Measurements from ENCODE around the gene BNIP5.
A peak's percentile ranks its signal among the peaks of the same experiment; 100 is the strongest.

The BNIP5 gene, protein sequence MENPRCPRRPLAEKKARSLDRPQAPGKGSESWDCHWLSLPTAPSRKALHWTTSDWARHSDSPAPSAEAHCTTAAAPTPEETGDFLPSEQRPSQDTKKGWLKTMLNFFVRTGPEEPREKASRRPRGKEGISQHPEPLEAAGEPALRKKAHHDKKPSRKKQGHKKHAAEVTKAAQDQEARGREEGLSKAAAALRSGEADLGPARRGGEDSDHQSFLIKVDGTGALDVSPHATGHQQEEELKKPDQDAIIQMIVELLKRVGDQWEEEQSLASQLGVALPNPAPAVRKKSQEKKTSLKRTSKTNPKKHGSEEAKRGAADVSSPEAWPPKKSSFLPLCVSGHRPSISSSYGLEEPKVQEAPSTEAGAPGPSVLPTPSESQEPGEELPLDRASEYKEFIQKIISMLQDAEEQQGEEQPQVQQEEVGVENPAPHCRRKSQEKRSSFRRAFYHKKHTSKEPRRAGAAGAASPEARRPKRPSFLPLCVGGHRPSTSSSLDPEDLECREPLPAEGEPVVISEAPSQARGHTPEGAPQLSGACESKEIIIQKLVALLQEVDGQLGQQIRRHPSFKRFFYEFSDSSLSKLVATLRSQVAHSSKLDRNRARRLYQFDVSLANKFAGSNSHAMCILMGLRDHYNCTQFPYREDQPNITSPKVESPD

DNA sequence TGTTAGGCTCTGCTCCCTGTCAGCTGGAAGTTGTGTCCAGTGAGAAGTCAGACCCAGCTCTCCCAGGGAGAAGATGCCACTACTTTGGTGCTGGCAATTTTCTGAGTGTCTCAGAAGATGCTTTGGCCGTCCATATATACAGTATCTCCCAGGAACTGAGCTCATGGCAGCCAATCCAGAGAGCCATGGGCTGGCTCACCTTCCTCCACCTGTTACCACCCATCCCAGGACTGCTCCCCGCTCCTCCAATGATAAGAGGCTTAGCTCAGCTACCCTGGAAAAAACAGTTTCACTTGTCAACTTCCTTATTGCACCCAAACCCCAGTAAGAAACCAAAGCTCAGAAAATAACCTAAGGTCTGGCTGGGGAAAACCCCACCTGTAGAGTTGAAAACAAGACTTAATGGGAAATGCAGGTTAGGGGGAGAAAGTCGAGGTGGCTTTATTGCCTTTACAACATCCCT, at the start of gene BNIP5:
BNIP5 (minus strand) TSS at position 110 of the 463 bp plus-strand sequence. CDS start 6,198 bp downstream, outside the sequence.
- no peak for DNase-seq (ENCODE audit: low read depth)

GRCh38 chr6:36384095-36384494, 47.4 kb upstream of the BNIP5 start:
- no peak for DNase-seq (ENCODE audit: low read depth)

DNA sequence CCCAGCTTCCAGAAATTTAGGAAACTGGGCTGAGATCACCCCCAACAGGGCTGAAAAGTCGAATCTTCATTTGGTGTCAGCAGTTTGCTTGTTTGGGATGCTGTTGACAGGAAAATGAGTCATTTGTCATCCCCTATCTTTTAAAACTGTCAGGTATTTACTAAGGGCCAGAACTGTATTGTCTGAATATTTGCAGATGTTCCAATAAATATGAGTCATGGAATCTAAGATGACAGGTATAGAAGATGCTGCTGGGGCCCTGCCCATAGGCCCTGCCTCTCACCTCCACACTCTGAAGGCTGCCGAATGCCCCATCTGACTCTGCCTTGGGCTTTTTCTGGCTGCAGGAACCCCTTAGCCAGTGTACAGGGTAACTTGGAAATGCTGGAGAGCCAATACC, 46.9 kb upstream of the BNIP5 start:
- DNase-seq (ENCODE audit: low read depth), result no peak

DNA sequence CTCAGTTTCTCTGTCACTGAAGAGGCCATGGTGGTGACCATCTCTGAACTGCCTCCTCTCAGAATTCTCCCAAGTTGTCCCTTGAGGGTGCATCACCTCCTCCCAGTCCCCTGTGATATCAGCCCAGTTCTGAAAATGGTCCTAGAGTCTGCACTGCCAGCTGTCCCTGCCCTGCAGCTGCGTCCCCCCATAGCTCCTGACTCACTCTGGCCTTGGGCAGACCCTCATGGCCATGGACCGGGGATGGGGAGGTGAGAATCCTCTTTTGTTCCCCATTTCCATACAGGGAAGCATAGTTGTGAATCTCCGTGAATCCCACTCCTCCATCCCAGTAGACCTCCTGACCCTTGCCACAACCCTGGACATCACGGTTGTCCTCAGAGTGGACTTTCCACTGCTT, 46.3 kb upstream of the BNIP5 start:
- no peak for DNase-seq (ENCODE audit: low read depth)

DNA sequence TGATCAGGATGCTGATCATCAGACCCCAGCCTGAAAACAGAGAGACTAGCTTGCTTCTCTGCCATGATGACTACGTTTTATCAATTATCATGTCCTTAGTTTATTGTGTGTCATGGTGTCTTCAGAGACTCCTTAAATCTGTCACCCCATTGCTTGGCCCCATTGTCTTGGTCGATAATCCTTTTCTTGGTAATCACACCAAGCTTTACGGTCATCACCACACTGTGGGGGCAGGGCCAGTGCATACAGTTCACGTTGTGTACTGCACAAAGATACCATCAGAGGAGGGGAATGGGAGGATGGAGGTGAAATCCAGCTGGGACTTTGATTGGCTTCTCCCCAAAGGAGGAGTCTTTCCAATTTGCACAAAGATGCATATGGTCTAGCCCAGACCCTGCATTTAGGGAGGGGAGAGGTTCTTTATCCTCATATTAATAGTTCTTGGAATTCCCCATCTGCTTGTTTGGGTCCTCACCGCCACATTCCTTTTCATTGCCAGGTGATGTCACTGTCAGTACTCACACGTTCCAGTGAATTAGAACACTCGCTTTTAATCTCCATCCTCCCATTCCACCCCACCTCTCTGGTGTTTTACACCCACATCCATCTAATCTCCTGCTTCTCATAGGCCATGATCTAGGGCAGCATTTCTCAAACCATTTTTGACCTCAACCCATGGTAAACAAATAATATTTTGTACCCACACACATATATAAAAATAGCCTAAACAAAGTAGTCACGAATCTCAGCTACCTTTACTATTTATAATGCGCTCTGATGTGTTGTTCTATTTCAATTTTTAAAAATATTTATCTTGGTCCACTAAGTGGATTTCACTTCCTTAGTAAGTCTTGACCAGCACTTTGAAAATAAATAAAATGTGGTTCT, 45.1 kb upstream of the BNIP5 start:
- no peak for DNase-seq (ENCODE audit: low read depth)

- DNase-seq (ENCODE audit: low read depth), result no peak
Observed at GRCh38 chr6:36380166-36380565, 43.5 kb upstream of the BNIP5 start.

DNA sequence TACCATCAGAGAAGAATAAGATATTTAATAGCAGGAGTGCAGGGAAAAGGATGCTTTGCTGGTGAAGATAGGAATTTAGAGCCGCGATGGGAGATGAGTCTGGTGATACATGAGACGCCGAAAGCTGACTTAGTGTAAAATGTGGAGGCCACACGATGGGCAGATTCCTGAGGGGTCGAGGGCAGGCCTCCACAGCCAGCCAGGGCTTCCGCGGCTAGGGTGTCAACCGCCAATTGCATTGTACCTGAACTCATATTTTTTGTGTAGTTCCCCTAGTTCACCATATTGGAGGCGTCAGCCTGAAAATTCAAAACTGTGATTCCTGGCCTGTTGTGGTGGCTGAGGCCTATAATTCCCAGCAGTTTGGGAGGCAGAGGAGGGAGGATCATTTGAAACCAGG, 42.2 kb upstream of the BNIP5 start:
- DNase-seq (ENCODE audit: low read depth), result no peak

- DNase-seq (ENCODE audit: low read depth), result no peak
Observed at GRCh38 chr6:36378243-36378920, 41.7 kb upstream of the BNIP5 start.

DNA sequence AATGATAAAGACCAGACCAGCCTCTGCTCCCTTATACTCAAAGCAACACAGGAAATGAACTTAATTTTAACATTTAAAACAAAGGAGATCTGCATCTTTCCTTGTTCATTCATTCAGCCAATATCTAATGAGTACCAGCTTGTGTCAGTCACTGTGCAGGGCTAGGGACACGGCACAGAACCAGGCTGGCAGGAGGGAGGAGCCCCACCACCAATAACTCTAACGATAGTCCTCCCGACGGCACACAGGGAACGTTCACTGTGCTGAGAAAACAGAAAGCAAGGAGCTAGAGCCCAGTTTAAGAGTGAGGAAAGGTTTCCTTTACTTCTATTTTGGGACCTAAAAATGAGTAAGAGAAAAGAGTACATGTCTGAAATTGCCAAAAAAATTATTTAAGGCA, 40.9 kb upstream of the BNIP5 start:
- DNase-seq (ENCODE audit: low read depth), result no peak

- no peak for DNase-seq (ENCODE audit: low read depth)
Observed at GRCh38 chr6:36376742-36377141, 40.1 kb upstream of the BNIP5 start.

- no peak for DNase-seq (ENCODE audit: low read depth)
Observed at GRCh38 chr6:36376183-36376582, 39.5 kb upstream of the BNIP5 start.

DNA sequence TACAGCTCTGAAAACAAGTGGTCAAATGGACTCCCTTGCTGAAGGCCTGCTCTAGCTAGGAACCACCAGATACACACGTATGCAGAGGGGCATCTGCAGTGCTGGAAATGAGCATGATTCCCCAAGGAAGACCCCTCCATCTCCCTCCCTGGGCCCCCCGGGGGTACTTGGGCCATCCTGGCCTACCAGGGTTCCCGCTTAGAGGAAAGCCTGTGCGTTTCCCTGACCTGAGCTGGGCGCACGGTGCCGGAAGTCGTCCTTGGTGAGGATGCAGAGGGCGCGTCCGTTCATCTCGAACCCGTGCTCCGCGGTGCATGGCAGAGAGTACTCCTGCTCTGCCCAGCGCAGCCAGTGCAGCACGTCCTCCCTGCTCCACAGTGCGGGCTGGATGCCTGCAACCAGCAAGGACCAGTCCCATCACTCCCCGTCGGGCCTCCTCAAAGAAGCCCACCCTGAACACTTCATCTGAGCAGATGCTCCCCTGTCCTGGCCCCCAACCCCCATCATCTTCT, 39.0 kb upstream of the BNIP5 start:
- DNase-seq (ENCODE audit: low read depth), result no peak

GRCh38 chr6:36374972-36375371, 38.3 kb upstream of the BNIP5 start:
- DNase-seq (ENCODE audit: low read depth), result no peak

- DNase-seq (ENCODE audit: low read depth), result no peak
Observed at GRCh38 chr6:36374194-36374593, 37.5 kb upstream of the BNIP5 start.

DNA sequence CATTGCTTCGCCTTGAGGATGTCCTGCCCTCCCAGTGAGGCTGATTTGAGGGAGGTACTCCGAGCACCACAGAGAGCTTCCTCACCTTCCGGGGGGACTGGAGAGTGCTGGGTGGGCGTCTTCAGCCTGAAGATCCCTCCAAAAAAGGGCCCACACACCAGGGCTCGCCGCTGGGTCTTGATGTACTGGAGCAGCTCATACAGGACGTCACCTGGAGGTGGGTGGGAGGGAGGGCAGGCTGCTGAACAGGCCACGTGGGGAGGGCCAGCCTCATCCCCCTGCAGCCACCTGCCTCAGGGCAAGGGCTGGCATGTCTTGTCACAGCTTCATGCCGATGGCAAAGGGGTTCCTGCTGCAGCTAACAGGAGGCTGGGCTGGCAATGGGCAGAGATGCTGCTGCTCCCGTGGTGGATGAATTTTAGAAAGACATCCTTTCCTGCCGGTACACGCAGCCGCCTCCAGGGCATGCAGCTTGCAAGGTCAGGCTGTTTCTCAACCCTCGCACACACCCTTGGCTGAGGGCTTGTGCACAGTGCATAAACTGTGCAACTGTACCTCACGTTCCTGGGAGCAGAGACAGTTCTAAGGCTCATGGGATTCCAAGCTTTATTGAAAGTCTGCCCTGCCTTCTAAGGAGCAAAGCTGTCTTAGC, 36.8 kb upstream of the BNIP5 start:
- DNase-seq (ENCODE audit: low read depth), result no peak

DNA sequence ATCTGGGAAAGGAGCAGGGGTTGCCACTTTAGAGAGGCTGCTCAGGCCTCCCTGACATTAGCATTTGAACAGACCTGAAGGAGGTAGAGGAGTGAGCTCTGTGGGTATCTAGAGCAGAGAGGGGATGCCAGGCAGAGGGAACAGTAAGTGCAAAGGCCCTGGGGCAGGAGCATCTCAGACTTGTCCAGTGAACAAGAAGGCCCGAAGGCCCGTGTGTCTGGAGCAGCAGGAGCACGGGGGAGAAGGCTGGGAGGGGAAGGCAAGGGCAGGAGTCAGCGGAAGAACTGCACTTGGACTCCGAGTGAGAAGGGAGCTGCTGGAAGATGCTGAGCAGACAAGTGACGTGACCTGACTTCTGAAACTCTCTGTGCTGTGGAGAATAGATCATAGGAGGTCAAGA, 35.4 kb upstream of the BNIP5 start:
- no peak for DNase-seq (ENCODE audit: low read depth)

DNA sequence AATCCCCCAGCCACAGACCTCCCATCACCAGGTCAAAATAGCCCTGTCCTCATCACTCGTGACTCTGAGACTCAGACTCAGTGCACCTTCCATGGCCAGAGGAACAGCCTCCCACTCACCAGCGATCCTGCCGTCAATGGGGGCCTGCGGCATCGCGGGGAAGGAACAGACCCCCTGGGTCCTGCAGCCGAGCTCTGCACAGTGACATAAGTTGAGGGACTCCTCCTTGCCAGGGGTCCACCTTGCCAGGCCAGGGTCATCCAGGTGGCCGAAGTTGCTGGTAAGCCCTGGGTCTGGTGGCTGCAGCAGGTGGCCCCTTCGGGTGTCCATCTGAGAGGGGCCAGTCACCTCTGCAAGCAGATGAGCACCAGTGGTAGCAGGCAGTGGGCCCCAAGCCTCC, 34.5 kb upstream of the BNIP5 start:
- no peak for DNase-seq (ENCODE audit: low read depth)

DNA sequence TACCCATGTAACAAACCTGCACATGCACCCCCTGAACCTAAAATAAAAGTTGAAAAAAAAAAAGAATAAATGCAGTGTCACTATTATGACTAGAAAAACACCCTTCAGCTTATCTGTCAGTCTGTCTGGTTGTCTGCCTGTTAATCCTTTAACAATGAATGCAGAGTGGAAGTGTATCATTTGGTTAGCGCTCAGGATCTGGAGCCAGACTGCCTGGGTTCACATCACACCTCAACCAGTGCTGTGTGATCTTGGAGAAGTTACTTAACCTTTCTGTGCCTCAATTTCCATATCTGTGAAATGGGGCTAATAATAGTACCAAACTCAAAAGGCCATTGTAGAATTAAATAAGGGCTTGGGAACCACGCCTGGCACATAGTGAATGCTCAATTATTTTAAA, 34.0 kb upstream of the BNIP5 start:
- no peak for DNase-seq (ENCODE audit: low read depth)

GRCh38 chr6:36368921-36369865, 32.5 kb upstream of the BNIP5 start:
- DNase-seq (ENCODE audit: low read depth), result peak; percentile 93

- no peak for DNase-seq (ENCODE audit: low read depth)
Observed at GRCh38 chr6:36368421-36368820, 31.7 kb upstream of the BNIP5 start.
